HCEC 1CT (cell line): ENCODE measurements around the gene DRD4.
"Not testable (repeated sequence)": the region's sequence is repeated elsewhere in the genome, so short reads cannot be mapped to it uniquely, and the experiment has no call there.

Source experiments
- DNase-seq: peaks from one replicate; pipeline ENCODE4 v3.0.0-alpha.2; 2017

Gene DRD4

GRCh38 chr11:686451-687243 lies 49.6 kb downstream of the DRD4 start:
- no peak for DNase-seq

GRCh38 chr11:687751-688150 lies 50.7 kb downstream of the DRD4 start:
- DNase-seq: no peak

- DNase-seq: no peak
Observed at GRCh38 chr11:688681-689080, 51.6 kb downstream of the DRD4 start.

- DNase-seq: no peak
Observed at GRCh38 chr11:689625-690024, 52.6 kb downstream of the DRD4 start.

GRCh38 chr11:690244-690643 lies 53.2 kb downstream of the DRD4 start:
- DNase-seq: not testable (repeated sequence)
